Measurements from ENCODE around the gene LAMA3. TPM values are rescaled to one million over a fixed set of nuclear protein-coding genes. Genes with fewer than 3 reads are reported as not detected.

LAMA3 gene
- total RNA-seq, 1 donor from 2014 or later: 106 TPM

- intact Hi-C loops (cut with DNase I): no loop called here
- Histone ChIP-seq H3K9me3 (no peaks in the 10 kb centered on the region), H3K36me3 (no peaks in the 10 kb centered on the region), H3K4me1 (peaks cover 25% of the 10 kb centered on the region), H3K27ac (peak within 1 kb of the TSS; percentile 75), H3K4me3 (peak within 1 kb of the TSS; percentile 61 to 85), H3K27me3 (no peaks in the 10 kb centered on the region)
- DNase-seq (ENCODE audit: extremely low spot score in 2 of 2): no peak
- TF ChIP-seq CTCF (IDR thresholded peaks at IDR 0.05): no peak
Observed at GRCh38 chr18:23662309-23663263, 26.7 kb upstream of the LAMA3 start, which contains the start of gene ANKRD29. ANKRD29 (minus strand) TSS chr18:23662911; CDS start chr18:23662730, 181 bp downstream.

DNA sequence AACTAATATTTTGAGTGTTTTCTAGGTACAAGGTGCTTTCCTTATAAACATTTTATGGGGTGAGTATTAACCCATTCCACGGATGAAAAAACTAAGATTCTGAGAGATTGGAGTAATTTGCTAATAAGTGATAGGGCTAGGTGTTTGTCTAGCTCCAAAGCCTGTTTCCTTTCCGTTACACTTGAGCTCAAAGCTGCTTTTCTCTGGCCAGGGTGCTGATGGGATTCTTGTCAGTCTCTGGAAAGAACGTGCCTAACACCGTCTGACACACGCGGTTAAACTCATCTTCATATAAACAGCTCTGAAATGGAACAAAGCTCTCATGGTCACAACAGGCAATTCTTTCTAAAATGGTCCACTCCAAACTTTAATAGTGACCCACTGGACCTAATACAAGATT is 24.6 kb upstream of the LAMA3 start:
- intact Hi-C loops (cut with DNase I): no loop called here

GRCh38 chr18:23667114-23667513 is 22.1 kb upstream of the LAMA3 start:
- no peak overlapping the region for H3K4me3 ChIP-seq
- H3K4me1 ChIP-seq: peaks cover 19% of the 10 kb centered on the region
- intact Hi-C loops (cut with DNase I): no loop called here
- no peak overlapping the region for H3K27ac ChIP-seq
- no peaks in the 10 kb centered on the region for H3K36me3 ChIP-seq
- TF ChIP-seq CTCF (IDR thresholded peaks at IDR 0.05) (no peak), POLR2AphosphoS5 (IDR thresholded peaks at IDR 0.05; ENCODE audit: insufficient read depth in 1 of 2, low read depth in 1 of 2) (no peak), POLR2A (IDR thresholded peaks at IDR 0.05) (no peak)
- no peak for DNase-seq (ENCODE audit: extremely low spot score in 2 of 2)
- no peaks in the 10 kb centered on the region for H3K27me3 ChIP-seq
- H3K9me3 ChIP-seq: no peaks in the 10 kb centered on the region

More for the DNA sequence above, 24.6 kb upstream of the LAMA3 start:
- no peak for TF ChIP-seq POLR2AphosphoS5 (IDR thresholded peaks at IDR 0.05; ENCODE audit: insufficient read depth in 1 of 2, low read depth in 1 of 2)
- TF ChIP-seq CTCF (IDR thresholded peaks at IDR 0.05): no peak
- no peak for TF ChIP-seq POLR2A (IDR thresholded peaks at IDR 0.05)
- Histone ChIP-seq H3K9me3 (no peaks in the 10 kb centered on the region), H3K27me3 (no peaks in the 10 kb centered on the region), H3K27ac (no peak overlapping the region), H3K4me3 (no peak overlapping the region), H3K36me3 (no peaks in the 10 kb centered on the region), H3K4me1 (peaks cover 34% of the 10 kb centered on the region)
- no peak for DNase-seq (ENCODE audit: extremely low spot score in 2 of 2)

GRCh38 chr18:23668731-23669130 is 20.5 kb upstream of the LAMA3 start:
- Histone ChIP-seq H3K4me1 (peaks cover 8% of the 10 kb centered on the region), H3K4me3 (no peak overlapping the region), H3K27me3 (no peaks in the 10 kb centered on the region), H3K36me3 (no peaks in the 10 kb centered on the region), H3K27ac (no peak overlapping the region), H3K9me3 (no peaks in the 10 kb centered on the region)
- intact Hi-C loops (cut with DNase I): no loop called here
- no peak for TF ChIP-seq POLR2A (IDR thresholded peaks at IDR 0.05)
- no peak for TF ChIP-seq CTCF (IDR thresholded peaks at IDR 0.05)
- no peak for TF ChIP-seq POLR2AphosphoS5 (IDR thresholded peaks at IDR 0.05; ENCODE audit: insufficient read depth in 1 of 2, low read depth in 1 of 2)
- DNase-seq (ENCODE audit: extremely low spot score in 2 of 2): no peak

DNA sequence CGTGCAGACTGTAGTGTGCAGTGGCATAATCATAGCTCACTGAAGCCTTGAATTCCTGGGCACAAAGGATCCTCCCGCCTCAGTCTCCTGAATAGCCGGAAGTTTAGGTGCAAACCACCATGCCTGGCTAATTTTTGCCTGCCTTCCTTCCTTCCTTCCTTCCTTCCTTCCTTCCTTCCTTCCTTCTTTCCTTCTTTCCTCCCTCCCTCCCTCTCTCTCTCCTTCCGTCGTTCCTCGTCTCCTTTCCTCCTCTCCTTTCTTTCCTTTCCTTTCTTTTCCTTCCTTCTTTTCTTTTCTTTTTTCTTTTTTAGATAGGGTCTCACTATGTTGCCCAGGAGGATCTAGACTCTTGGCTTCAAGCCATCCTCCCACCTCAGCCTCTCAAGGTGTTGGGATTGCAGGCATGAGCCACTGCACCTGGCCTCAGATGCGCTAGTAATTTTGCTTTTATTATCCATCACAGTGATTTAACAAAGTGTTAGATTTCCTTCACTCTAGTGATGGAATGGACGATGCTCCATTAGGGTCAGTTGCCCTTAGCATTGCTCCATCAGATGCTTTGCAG is 20.0 kb upstream of the LAMA3 start:
- Histone ChIP-seq H3K4me3 (no peak overlapping the region), H3K27me3 (no peaks in the 10 kb centered on the region), H3K4me1 (peaks cover 8% of the 10 kb centered on the region), H3K27ac (no peak overlapping the region), H3K9me3 (no peaks in the 10 kb centered on the region), H3K36me3 (no peaks in the 10 kb centered on the region)
- TF ChIP-seq POLR2AphosphoS5 (IDR thresholded peaks at IDR 0.05; ENCODE audit: insufficient read depth in 1 of 2, low read depth in 1 of 2): no peak
- no peak for TF ChIP-seq CTCF (IDR thresholded peaks at IDR 0.05)
- TF ChIP-seq POLR2A (IDR thresholded peaks at IDR 0.05): no peak
- intact Hi-C loops (cut with DNase I): no loop called here
- DNase-seq (ENCODE audit: extremely low spot score in 2 of 2): no peak
